Limb (tissue), 2 donors: ENCODE measurements around the gene A4GALT.
A peak's percentile ranks its signal among the peaks of the same experiment; 100 is the strongest.
"Not testable (repeated sequence)": the region's sequence is repeated elsewhere in the genome, so short reads cannot be mapped to it uniquely, and the experiment has no call there.

Source experiments
- DNase-seq, 2 donors: peaks; one replicate each; pipeline ENCODE4 v3.0.0-alpha.2; 2016; ENCODE audit errors: extremely low spot score in 2 of 2

The A4GALT gene

GRCh38 chr22:42683578-42684283, 36.9 kb downstream of the A4GALT start:
- peak in 1 of 2 donors; percentile 54 for DNase-seq

GRCh38 chr22:42682113-42682851, 38.4 kb downstream of the A4GALT start:
- no peak for DNase-seq

- no peak for DNase-seq
Observed at GRCh38 chr22:42680648-42681047, 40.0 kb downstream of the A4GALT start.

- no peak for DNase-seq
Observed at GRCh38 chr22:42679691-42680090, 41.0 kb downstream of the A4GALT start.

- no peak for DNase-seq
Observed at GRCh38 chr22:42678894-42679293, 41.8 kb downstream of the A4GALT start.

GRCh38 chr22:42677936-42678335, 42.7 kb downstream of the A4GALT start:
- not testable (repeated sequence) for DNase-seq

GRCh38 chr22:42676059-42676607, 44.5 kb downstream of the A4GALT start:
- DNase-seq: no peak

- DNase-seq: peak in 1 of 2 donors; percentile 21
Observed at GRCh38 chr22:42673898-42674401, 46.7 kb downstream of the A4GALT start.

GRCh38 chr22:42673071-42673470, 47.6 kb downstream of the A4GALT start:
- not testable (repeated sequence) for DNase-seq

- DNase-seq: no peak
Observed at GRCh38 chr22:42670921-42671709, 49.6 kb downstream of the A4GALT start.

- DNase-seq: no peak
Observed at GRCh38 chr22:42670046-42670445, 50.6 kb downstream of the A4GALT start.

GRCh38 chr22:42666393-42666792, 54.3 kb downstream of the A4GALT start:
- DNase-seq: not testable (repeated sequence)

GRCh38 chr22:42664976-42665831, 55.5 kb downstream of the A4GALT start:
- no peak for DNase-seq

- peak; percentile 80 to 93 for DNase-seq
Observed at GRCh38 chr22:42661985-42662831, 58.5 kb downstream of the A4GALT start.

GRCh38 chr22:42656578-42656977, 64.1 kb downstream of the A4GALT start:
- DNase-seq: no peak

- DNase-seq: no peak
Observed at GRCh38 chr22:42655693-42656092, 65.0 kb downstream of the A4GALT start.

GRCh38 chr22:42654436-42655073, 66.1 kb downstream of the A4GALT start:
- no peak for DNase-seq

- no peak for DNase-seq
Observed at GRCh38 chr22:42653999-42654398, 66.7 kb downstream of the A4GALT start.

GRCh38 chr22:42651134-42651533, 69.5 kb downstream of the A4GALT start:
- no peak for DNase-seq
